Ureter (tissue), 1 donor: ENCODE results near the gene SLC13A4. TPM values are rescaled to one million over a fixed set of nuclear protein-coding genes. Genes with fewer than 3 reads are reported as not detected.
A peak's percentile ranks its signal among the peaks of the same experiment; 100 is the strongest.

Experiments
- DNase-seq: peaks from one replicate; pipeline ENCODE4 v3.0.0-alpha.2; 2020; ENCODE audit warnings: low spot score
- total RNA-seq: library from RNA; stranded (reverse); gene quantifications from one replicate; pipeline ENCODE4 v1.2.4, GENCODE V29; 2023
- donor health status: DM: yes; HTN: yes; CAD: no.

SLC13A4 gene
- total RNA-seq, 1 donor from 2014 or later, result 0.13 TPM

- no peak for DNase-seq
Measured at GRCh38 chr7:135719688-135720087, 8.3 kb downstream of the SLC13A4 start.

GRCh38 chr7:135718794-135719437 lies 9.1 kb downstream of the SLC13A4 start:
- DNase-seq, result no peak

GRCh38 chr7:135718219-135718618 lies 9.8 kb downstream of the SLC13A4 start:
- DNase-seq, result no peak

- DNase-seq, result no peak
Measured at GRCh38 chr7:135717693-135718092, 10.3 kb downstream of the SLC13A4 start.

GRCh38 chr7:135716677-135717238 lies 11.2 kb downstream of the SLC13A4 start:
- no peak for DNase-seq

- DNase-seq, result no peak
Measured at GRCh38 chr7:135715673-135716072, 12.3 kb downstream of the SLC13A4 start.

- DNase-seq, result no peak
Measured at GRCh38 chr7:135715055-135715522, 12.9 kb downstream of the SLC13A4 start.

GRCh38 chr7:135714534-135715009 lies 13.4 kb downstream of the SLC13A4 start:
- no peak for DNase-seq

- no peak for DNase-seq
Measured at GRCh38 chr7:135713836-135714470, 14.0 kb downstream of the SLC13A4 start.

GRCh38 chr7:135712796-135713195 lies 15.2 kb downstream of the SLC13A4 start:
- DNase-seq, result no peak

GRCh38 chr7:135712182-135712782 lies 15.7 kb downstream of the SLC13A4 start:
- no peak for DNase-seq

GRCh38 chr7:135711139-135711469 lies 16.9 kb downstream of the SLC13A4 start:
- DNase-seq, result no peak

- DNase-seq, result no peak
Measured at GRCh38 chr7:135710417-135711138, 17.4 kb downstream of the SLC13A4 start.

- no peak for DNase-seq
Measured at GRCh38 chr7:135709508-135709907, 18.5 kb downstream of the SLC13A4 start.

GRCh38 chr7:135708041-135708440 lies 19.9 kb downstream of the SLC13A4 start:
- no peak for DNase-seq

- DNase-seq, result peak; percentile 57
Measured at GRCh38 chr7:135707570-135707966, 20.4 kb downstream of the SLC13A4 start.

- no peak for DNase-seq
Measured at GRCh38 chr7:135706858-135707569, 21.0 kb downstream of the SLC13A4 start.

GRCh38 chr7:135706038-135706742 lies 21.8 kb downstream of the SLC13A4 start:
- DNase-seq, result no peak

GRCh38 chr7:135704698-135705097 lies 23.3 kb downstream of the SLC13A4 start:
- DNase-seq, result no peak

GRCh38 chr7:135704074-135704473 lies 23.9 kb downstream of the SLC13A4 start:
- DNase-seq, result no peak
